Measurements from ENCODE around the gene STIMATE.

The STIMATE gene

DNA sequence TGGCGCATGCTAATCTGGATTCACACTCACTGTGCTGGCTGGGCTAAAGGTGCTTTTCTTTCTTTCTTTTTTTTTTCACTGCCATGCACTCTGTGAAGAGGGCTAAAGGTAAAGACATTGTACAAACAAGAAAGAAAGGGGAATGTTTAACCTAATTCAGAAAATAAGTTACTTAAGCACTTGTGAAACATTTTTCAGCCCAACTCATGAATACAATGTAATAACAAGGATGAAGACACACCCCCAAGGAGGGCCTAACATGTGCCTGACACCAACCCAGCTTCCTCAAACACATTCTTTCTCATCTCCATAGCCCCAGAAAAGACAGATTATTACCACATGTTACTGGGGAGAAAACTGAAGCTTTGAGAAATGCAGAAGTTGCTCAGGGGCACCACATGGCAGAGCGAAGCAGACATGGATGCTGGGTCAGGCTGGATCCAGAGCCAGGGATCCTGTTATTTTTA, 5.7 kb downstream of the STIMATE start:
- DNase-seq, result no peak
- Histone ChIP-seq H3K79me2 (ENCODE audit: low read length) (peaks cover 20% of the 10 kb centered on the region), H3K4me3 (ENCODE audit: low read length) (no peak overlapping the region), H3K27ac (ENCODE audit: low read length) (no peak overlapping the region), H2AFZ (ENCODE audit: low read length) (no peak overlapping the region), H3K4me1 (ENCODE audit: low read length) (0 out of 2 replicates have a peak, but pooled peaks cover 5% of the 10 kb centered on the region), H3K27me3 (replicated peaks; ENCODE audit: insufficient read depth, low read length) (no peaks in the 10 kb centered on the region), H4K20me1 (ENCODE audit: insufficient read depth, low read length) (no peaks in the 10 kb centered on the region), H3K9ac (ENCODE audit: low read length) (no peak overlapping the region), H3K4me2 (ENCODE audit: low read depth, low read length) (no peak overlapping the region), H3K9me3 (replicated peaks; ENCODE audit: insufficient read depth, low read length) (no peaks in the 10 kb centered on the region), H3F3A (ENCODE audit: insufficient read depth, low read length) (no peaks in the 10 kb centered on the region), H3K9me2 (replicated peaks; ENCODE audit: insufficient read depth, low read length) (no peaks in the 10 kb centered on the region), H3K36me3 (replicated peaks; ENCODE audit: insufficient read depth, low read length) (no peaks in the 10 kb centered on the region)
- TF ChIP-seq EZH2phosphoT487 (IDR thresholded peaks at IDR 0.05; ENCODE audit: low read length) (no peak), EZH2 (optimal IDR thresholded peaks at IDR 0.05; ENCODE audit: low read depth, low read length) (no peak)
- TF ChIP-seq, protein P1, sequence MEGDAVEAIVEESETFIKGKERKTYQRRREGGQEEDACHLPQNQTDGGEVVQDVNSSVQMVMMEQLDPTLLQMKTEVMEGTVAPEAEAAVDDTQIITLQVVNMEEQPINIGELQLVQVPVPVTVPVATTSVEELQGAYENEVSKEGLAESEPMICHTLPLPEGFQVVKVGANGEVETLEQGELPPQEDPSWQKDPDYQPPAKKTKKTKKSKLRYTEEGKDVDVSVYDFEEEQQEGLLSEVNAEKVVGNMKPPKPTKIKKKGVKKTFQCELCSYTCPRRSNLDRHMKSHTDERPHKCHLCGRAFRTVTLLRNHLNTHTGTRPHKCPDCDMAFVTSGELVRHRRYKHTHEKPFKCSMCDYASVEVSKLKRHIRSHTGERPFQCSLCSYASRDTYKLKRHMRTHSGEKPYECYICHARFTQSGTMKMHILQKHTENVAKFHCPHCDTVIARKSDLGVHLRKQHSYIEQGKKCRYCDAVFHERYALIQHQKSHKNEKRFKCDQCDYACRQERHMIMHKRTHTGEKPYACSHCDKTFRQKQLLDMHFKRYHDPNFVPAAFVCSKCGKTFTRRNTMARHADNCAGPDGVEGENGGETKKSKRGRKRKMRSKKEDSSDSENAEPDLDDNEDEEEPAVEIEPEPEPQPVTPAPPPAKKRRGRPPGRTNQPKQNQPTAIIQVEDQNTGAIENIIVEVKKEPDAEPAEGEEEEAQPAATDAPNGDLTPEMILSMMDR (IDR thresholded peaks at IDR 0.05; ENCODE audit: low read length), result no peak

DNA sequence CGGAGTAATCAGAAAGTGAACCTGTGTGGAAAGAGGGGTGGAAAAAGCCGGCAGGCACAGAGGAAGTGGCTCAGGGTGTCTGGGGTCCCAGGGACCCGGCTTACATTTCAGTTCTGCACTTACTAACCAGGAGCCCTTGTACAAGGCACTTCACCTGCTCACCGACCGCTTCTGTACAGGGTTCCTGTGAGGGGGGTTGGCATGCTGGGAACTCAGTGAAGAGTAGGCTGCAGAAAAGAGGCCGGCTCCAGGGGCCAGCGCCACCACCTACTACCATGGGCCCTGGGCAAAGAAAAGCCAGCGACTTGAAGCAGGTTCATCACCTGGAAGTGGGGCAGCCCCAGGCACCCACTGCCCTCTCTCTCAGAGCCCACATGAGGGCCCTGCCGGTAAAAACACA, 6.2 kb downstream of the STIMATE start:
- no peak overlapping the region for H3K4me3 ChIP-seq (ENCODE audit: low read length)
- H3K79me2 ChIP-seq (ENCODE audit: low read length), result peaks cover 16% of the 10 kb centered on the region
- TF ChIP-seq, protein P1 (IDR thresholded peaks at IDR 0.05; ENCODE audit: low read length), result no peak
- TF ChIP-seq EZH2 (optimal IDR thresholded peaks at IDR 0.05; ENCODE audit: low read depth, low read length), result no peak
- no peak for TF ChIP-seq EZH2phosphoT487 (IDR thresholded peaks at IDR 0.05; ENCODE audit: low read length)
- no peak overlapping the region for H3K4me2 ChIP-seq (ENCODE audit: low read depth, low read length)
- H3K36me3 ChIP-seq (replicated peaks; ENCODE audit: insufficient read depth, low read length), result no peaks in the 10 kb centered on the region
- H3K4me1 ChIP-seq (ENCODE audit: low read length), result 0 out of 2 replicates have a peak, but pooled peaks cover 3% of the 10 kb centered on the region
- no peaks in the 10 kb centered on the region for H4K20me1 ChIP-seq (ENCODE audit: insufficient read depth, low read length)
- H3K9me2 ChIP-seq (replicated peaks; ENCODE audit: insufficient read depth, low read length), result no peaks in the 10 kb centered on the region
- H3K27ac ChIP-seq (ENCODE audit: low read length), result no peak overlapping the region
- H3F3A ChIP-seq (ENCODE audit: insufficient read depth, low read length), result no peaks in the 10 kb centered on the region
- H3K27me3 ChIP-seq (replicated peaks; ENCODE audit: insufficient read depth, low read length), result no peaks in the 10 kb centered on the region
- no peak for DNase-seq
- H3K9me3 ChIP-seq (replicated peaks; ENCODE audit: insufficient read depth, low read length), result no peaks in the 10 kb centered on the region
- no peak overlapping the region for H2AFZ ChIP-seq (ENCODE audit: low read length)
- no peak overlapping the region for H3K9ac ChIP-seq (ENCODE audit: low read length)

DNA sequence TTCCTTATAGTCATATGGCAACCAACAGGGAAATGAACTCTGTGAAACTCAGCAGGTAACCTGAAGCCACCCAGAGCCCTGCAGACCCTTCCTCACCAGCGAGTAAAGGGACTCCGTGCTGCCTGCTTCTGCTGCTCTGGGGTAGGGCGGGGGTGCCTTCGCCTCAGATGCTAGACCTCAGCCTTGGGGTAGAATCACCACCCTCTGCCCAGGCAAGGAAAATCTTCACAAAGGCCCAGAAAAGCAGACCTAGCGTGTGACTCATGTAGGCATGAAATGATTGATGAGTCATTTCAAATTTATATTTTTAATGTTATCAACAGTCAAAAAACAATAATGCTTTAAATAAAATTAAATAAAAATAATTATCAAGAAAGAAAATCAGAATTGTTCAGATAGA, 6.6 kb downstream of the STIMATE start:
- Histone ChIP-seq H3K4me1 (ENCODE audit: low read length) (no peaks in the 10 kb centered on the region), H3K9me2 (replicated peaks; ENCODE audit: insufficient read depth, low read length) (no peaks in the 10 kb centered on the region), H3K27me3 (replicated peaks; ENCODE audit: insufficient read depth, low read length) (no peaks in the 10 kb centered on the region), H3K27ac (ENCODE audit: low read length) (no peak overlapping the region), H4K20me1 (ENCODE audit: insufficient read depth, low read length) (no peaks in the 10 kb centered on the region), H3F3A (ENCODE audit: insufficient read depth, low read length) (no peaks in the 10 kb centered on the region), H3K79me2 (ENCODE audit: low read length) (peaks cover 14% of the 10 kb centered on the region), H3K4me3 (ENCODE audit: low read length) (no peak overlapping the region), H3K9me3 (replicated peaks; ENCODE audit: insufficient read depth, low read length) (no peaks in the 10 kb centered on the region), H3K4me2 (ENCODE audit: low read depth, low read length) (no peak overlapping the region), H3K36me3 (replicated peaks; ENCODE audit: insufficient read depth, low read length) (no peaks in the 10 kb centered on the region), H3K9ac (ENCODE audit: low read length) (no peak overlapping the region), H2AFZ (ENCODE audit: low read length) (no peak overlapping the region)
- DNase-seq, result no peak
- TF ChIP-seq EZH2phosphoT487 (IDR thresholded peaks at IDR 0.05; ENCODE audit: low read length) (no peak), EZH2 (optimal IDR thresholded peaks at IDR 0.05; ENCODE audit: low read depth, low read length) (no peak)
- TF ChIP-seq, protein P1 (IDR thresholded peaks at IDR 0.05; ENCODE audit: low read length), result no peak
